Measurements from ENCODE around the gene KLHL25.

The KLHL25 gene

GRCh38 chr15:85777250-85778106, 17.2 kb downstream of the KLHL25 start:
- no peak for DNase-seq (ENCODE audit: low read depth in 2 of 2)

- no peak for DNase-seq (ENCODE audit: low read depth in 2 of 2)
Observed at GRCh38 chr15:85773970-85774369, 20.8 kb downstream of the KLHL25 start.

- no peak for DNase-seq (ENCODE audit: low read depth in 2 of 2)
Observed at GRCh38 chr15:85773249-85773648, 21.5 kb downstream of the KLHL25 start.

- DNase-seq (ENCODE audit: low read depth in 2 of 2): no peak
Observed at GRCh38 chr15:85772668-85773067, 22.1 kb downstream of the KLHL25 start.

GRCh38 chr15:85771781-85772445, 22.8 kb downstream of the KLHL25 start:
- DNase-seq (ENCODE audit: low read depth in 2 of 2): no peak

GRCh38 chr15:85771271-85771670, 23.5 kb downstream of the KLHL25 start:
- no peak for DNase-seq (ENCODE audit: low read depth in 2 of 2)

- DNase-seq (ENCODE audit: low read depth in 2 of 2): no peak
Observed at GRCh38 chr15:85770096-85771041, 24.4 kb downstream of the KLHL25 start.

GRCh38 chr15:85769182-85769900, 25.4 kb downstream of the KLHL25 start:
- no peak for DNase-seq (ENCODE audit: low read depth in 2 of 2)

GRCh38 chr15:85768595-85769168, 26.0 kb downstream of the KLHL25 start:
- DNase-seq (ENCODE audit: low read depth in 2 of 2): no peak

- DNase-seq (ENCODE audit: low read depth in 2 of 2): no peak
Observed at GRCh38 chr15:85767785-85768529, 26.8 kb downstream of the KLHL25 start.

GRCh38 chr15:85766001-85766831, 28.5 kb downstream of the KLHL25 start:
- DNase-seq (ENCODE audit: low read depth in 2 of 2): no peak

GRCh38 chr15:85764649-85765277, 30.0 kb downstream of the KLHL25 start:
- DNase-seq (ENCODE audit: low read depth in 2 of 2): no peak

GRCh38 chr15:85763673-85764633, 30.8 kb downstream of the KLHL25 start:
- no peak for DNase-seq (ENCODE audit: low read depth in 2 of 2)

GRCh38 chr15:85763157-85763556, 31.6 kb downstream of the KLHL25 start:
- no peak for DNase-seq (ENCODE audit: low read depth in 2 of 2)

GRCh38 chr15:85762756-85763127, 32.0 kb downstream of the KLHL25 start:
- no peak for DNase-seq (ENCODE audit: low read depth in 2 of 2)

GRCh38 chr15:85762039-85762755, 32.5 kb downstream of the KLHL25 start:
- DNase-seq (ENCODE audit: low read depth in 2 of 2): no peak

GRCh38 chr15:85761635-85762034, 33.1 kb downstream of the KLHL25 start:
- no peak for DNase-seq (ENCODE audit: low read depth in 2 of 2)

Data from stimulated activated CD8-positive, alpha-beta memory T cell treated with anti-CD3 and anti-CD28 coated beads, Interleukin-7, amount 100 ng/mL, for 1 hour (primary cell).